Activated T-cell treated with anti-CD3 and anti-CD28 coated beads for 24 hours (primary cell): ENCODE measurements around the gene EIF5AL1.
"Not testable (repeated sequence)": the region's sequence is repeated elsewhere in the genome, so short reads cannot be mapped to it uniquely, and the experiment has no call there.

Source experiments
- DNase-seq: peaks from one replicate; pipeline ENCODE4 v3.0.0-alpha.2; 2020; ENCODE audit warnings: low read depth

The EIF5AL1 gene

GRCh38 chr10:79511891-79512583 lies at the start of gene EIF5AL1:
EIF5AL1 (plus strand) TSS chr10:79512533; CDS start chr10:79512650, 117 bp downstream.
- DNase-seq, result not testable (repeated sequence)

- no peak for DNase-seq
These were observed 48.5 kb upstream of the EIF5AL1 start for GRCh38 chr10:79463578-79464496.

- DNase-seq, result no peak
These were observed 47.0 kb upstream of the EIF5AL1 start for GRCh38 chr10:79465341-79465740.

- DNase-seq, result no peak
These were observed 44.2 kb upstream of the EIF5AL1 start for GRCh38 chr10:79468015-79468560.

GRCh38 chr10:79468841-79469585 lies 43.3 kb upstream of the EIF5AL1 start:
- no peak for DNase-seq

GRCh38 chr10:79470096-79470495 lies 42.2 kb upstream of the EIF5AL1 start:
- DNase-seq, result no peak

- no peak for DNase-seq
These were observed 40.6 kb upstream of the EIF5AL1 start for GRCh38 chr10:79471776-79472175.

- no peak for DNase-seq
These were observed 39.9 kb upstream of the EIF5AL1 start for GRCh38 chr10:79472449-79472848.

- DNase-seq, result no peak
These were observed 39.4 kb upstream of the EIF5AL1 start for GRCh38 chr10:79472951-79473350.

- no peak for DNase-seq
These were observed 38.7 kb upstream of the EIF5AL1 start for GRCh38 chr10:79473496-79474095.

GRCh38 chr10:79475119-79475653 lies 37.1 kb upstream of the EIF5AL1 start:
- DNase-seq, result no peak

GRCh38 chr10:79475877-79476276 lies 36.5 kb upstream of the EIF5AL1 start:
- DNase-seq, result no peak

GRCh38 chr10:79476645-79477044 lies 35.7 kb upstream of the EIF5AL1 start:
- no peak for DNase-seq

GRCh38 chr10:79477456-79477855 lies 34.9 kb upstream of the EIF5AL1 start:
- DNase-seq, result no peak

GRCh38 chr10:79479283-79479909 lies 32.9 kb upstream of the EIF5AL1 start:
- no peak for DNase-seq

GRCh38 chr10:79482304-79482703 lies 30.0 kb upstream of the EIF5AL1 start:
- DNase-seq, result no peak

GRCh38 chr10:79482741-79483140 lies 29.6 kb upstream of the EIF5AL1 start:
- no peak for DNase-seq

GRCh38 chr10:79483299-79483698 lies 29.0 kb upstream of the EIF5AL1 start:
- no peak for DNase-seq

GRCh38 chr10:79483948-79484347 lies 28.4 kb upstream of the EIF5AL1 start:
- DNase-seq, result no peak

- DNase-seq, result no peak
These were observed 27.9 kb upstream of the EIF5AL1 start for GRCh38 chr10:79484476-79484875.
